H1 (cell line): ENCODE measurements around the gene DPP3. TPM values are rescaled to one million over a fixed set of nuclear protein-coding genes. Genes with fewer than 3 reads are reported as not detected.

ENCODE experiments used
- CTCF ChIA-PET: fragments of 300-600 bp; sonication (Branson Sonifier 250); formaldehyde crosslinking; loops from one replicate; lab custom pipeline; 2021; ENCODE audit not compliant: partially characterized antibody; lab: Charles Lee
- POLR2A ChIA-PET: fragments of 300-600 bp; sonication (Branson Sonifier 250); formaldehyde crosslinking; loops from one replicate; lab custom pipeline; 2021; ENCODE audit warnings: inconsistent platforms; ENCODE audit not compliant: partially characterized antibody; lab: Charles Lee
- DNase-seq, 2 experiments: peaks; one replicate each; pipeline versions ENCODE4 v3.0.0 to v3.0.0-alpha.2; 2010 to 2022; ENCODE audit warnings: low spot score in 2 of 2, low read depth in 1 of 2, mixed read lengths in 1 of 2
- FAIRE-seq: peaks from 2 replicates; lab custom pipeline; 2011; peaks lifted over from hg19 to GRCh38; lab: Jason Lieb, UNC
- H2AFZ ChIP-seq: 2 replicates; pipeline ENCODE4 v1.8.1; 2012; ENCODE audit warnings: low read length, inconsistent platforms
- H2AK5ac ChIP-seq: 2 replicates; pipeline ENCODE4 v1.6.1; 2013; ENCODE audit warnings: low read depth, low read length
- H2BK120ac ChIP-seq: replicated peaks from 2 replicates; pipeline ENCODE3; 2013; ENCODE audit warnings: low read depth, low read length, inconsistent platforms
- H2BK12ac ChIP-seq: 2 replicates; pipeline ENCODE4 v1.6.1; 2013; ENCODE audit warnings: low read depth, low read length
- H2BK15ac ChIP-seq: 2 replicates; pipeline ENCODE4 v1.6.1; 2013; ENCODE audit warnings: low read length
- H2BK20ac ChIP-seq: 2 replicates; pipeline ENCODE4 v1.6.1; 2013; ENCODE audit warnings: low read length
- H2BK5ac ChIP-seq: 2 replicates; pipeline ENCODE4 v1.6.1; 2013; ENCODE audit warnings: low read depth, low read length
- H3K14ac ChIP-seq: 2 replicates; pipeline ENCODE4 v1.6.1; 2013; ENCODE audit warnings: inconsistent platforms; ENCODE audit not compliant: insufficient read length
- H3K18ac ChIP-seq: 2 replicates; pipeline ENCODE4 v1.6.1; 2013; ENCODE audit warnings: low read length; ENCODE audit errors: extremely low read depth
- H3K23ac ChIP-seq: 2 replicates; pipeline ENCODE4 v1.6.1; 2013; ENCODE audit warnings: inconsistent platforms; ENCODE audit not compliant: insufficient read length
- H3K23me2 ChIP-seq: 2 replicates; pipeline ENCODE4 v1.6.1; 2013; ENCODE audit warnings: low read depth, low read length
- H3K27ac ChIP-seq: 2 replicates; pipeline ENCODE4 v1.6.1; 2011; ENCODE audit warnings: low read depth, low read length, inconsistent platforms
- H3K27me3 ChIP-seq, 4 experiments: replicated peaks in 1 of 4; 1 replicate in 1 of 4; 2 replicates in 3 of 4; pipeline versions ENCODE4 v1.6.1 to v1.8.1; 2011 to 2013; ENCODE audit warnings: low read length in 3 of 4, mild to moderate bottlenecking in 3 of 4, inconsistent platforms in 2 of 4, mixed read lengths in 2 of 4, moderate library complexity in 1 of 4; ENCODE audit not compliant: control insufficient read depth in 3 of 4, insufficient read depth in 3 of 4; ENCODE audit errors: extremely low read depth in 1 of 4
- H3K36me3 ChIP-seq, 4 experiments: 2 replicates each; pipeline versions ENCODE4 v1.6.1 to v1.8.1; 2011 to 2013; ENCODE audit warnings: mild to moderate bottlenecking in 4 of 4, low read length in 3 of 4, moderate library complexity in 2 of 4, control low read depth in 1 of 4, inconsistent platforms in 1 of 4; ENCODE audit not compliant: insufficient read depth in 4 of 4, control insufficient read depth in 2 of 4
- H3K4ac ChIP-seq: replicated peaks from 2 replicates; pipeline ENCODE3; 2013; ENCODE audit warnings: low read length, low read depth, mixed read lengths, inconsistent platforms; ENCODE audit not compliant: insufficient read length
- H3K4me1 ChIP-seq, 4 experiments: replicated peaks in 1 of 4; 1 replicate in 1 of 4; 2 replicates in 3 of 4; pipeline versions ENCODE4 v1.6.1 to v1.8.1; 2011 to 2013; ENCODE audit warnings: low read length in 3 of 4, inconsistent platforms in 2 of 4, mixed read lengths in 1 of 4; ENCODE audit not compliant: insufficient read depth in 4 of 4, control insufficient read depth in 3 of 4
- H3K4me2 ChIP-seq, 2 experiments: 2 replicates each; pipeline versions ENCODE4 v1.6.1 to v1.8.1; 2011 to 2013; ENCODE audit warnings: low read depth in 2 of 2, low read length in 2 of 2, control low read depth in 1 of 2, inconsistent platforms in 1 of 2, mild to moderate bottlenecking in 1 of 2; ENCODE audit not compliant: insufficient read depth in 1 of 2
- H3K4me3 ChIP-seq, 4 experiments: fragments of 200-600, 300-600 bp in 1 of 4; sonication (generic), shearing (Covaris generic), sonication (Bioruptor Twin) in 1 of 4; 2 replicates each; pipeline versions ENCODE4 v1.5.1 to v1.8.1; 2011 to 2016; ENCODE audit warnings: low read length in 4 of 4, low read depth in 3 of 4, control low read depth in 2 of 4, inconsistent platforms in 2 of 4, mild to moderate bottlenecking in 2 of 4, mixed read lengths in 1 of 4, moderate library complexity in 1 of 4; ENCODE audit not compliant: insufficient read depth in 2 of 4; ENCODE audit errors: extremely low read depth in 1 of 4
- H3K56ac ChIP-seq: replicated peaks from 2 replicates; pipeline ENCODE3; 2013; ENCODE audit warnings: low read depth, mild to moderate bottlenecking, mixed read lengths, low read length, inconsistent platforms; ENCODE audit not compliant: insufficient read length
- H3K79me1 ChIP-seq: 2 replicates; pipeline ENCODE4 v1.6.1; 2013; ENCODE audit warnings: low read depth, low read length, control low read depth
- H3K79me2 ChIP-seq, 2 experiments: 2 replicates each; pipeline versions ENCODE4 v1.6.1 to v1.8.1; 2012 to 2013; ENCODE audit warnings: low read length in 2 of 2, mild to moderate bottlenecking in 2 of 2, inconsistent platforms in 1 of 2; ENCODE audit not compliant: insufficient read depth in 2 of 2, control insufficient read depth in 1 of 2
- H3K9ac ChIP-seq, 4 experiments: replicated peaks in 1 of 4; 1 replicate in 1 of 4; 2 replicates in 3 of 4; pipeline versions ENCODE4 v1.6.1 to v1.8.1; 2011 to 2013; ENCODE audit warnings: low read depth in 3 of 4, low read length in 3 of 4, control low read depth in 2 of 4, mild to moderate bottlenecking in 2 of 4, moderate library complexity in 2 of 4, inconsistent platforms in 1 of 4; ENCODE audit errors: extremely low read depth in 1 of 4
- H3K9me3 ChIP-seq, 2 experiments: 2 replicates each; pipeline versions ENCODE4 v1.6.1 to v1.8.1; 2012 to 2013; ENCODE audit warnings: mild to moderate bottlenecking in 2 of 2, moderate library complexity in 2 of 2, control low read depth in 1 of 2, inconsistent platforms in 1 of 2, low read depth in 1 of 2, low read length in 1 of 2, mixed read lengths in 1 of 2; ENCODE audit not compliant: insufficient read depth in 2 of 2
- H4K20me1 ChIP-seq, 2 experiments: replicated peaks in 1 of 2; 2 replicates each; pipeline versions ENCODE3 to v1.8.1; 2011 to 2013; ENCODE audit warnings: inconsistent platforms in 2 of 2, low read length in 2 of 2, mild to moderate bottlenecking in 1 of 2; ENCODE audit not compliant: insufficient read depth in 2 of 2, control insufficient read depth in 1 of 2
- H4K5ac ChIP-seq: 2 replicates; pipeline ENCODE4 v1.6.1; 2013; ENCODE audit warnings: low read length, low read depth, mixed read lengths, inconsistent platforms; ENCODE audit not compliant: insufficient read length
- H4K8ac ChIP-seq: 2 replicates; pipeline ENCODE4 v1.8.0; 2013; ENCODE audit warnings: mild to moderate bottlenecking, moderate library complexity, low read length, inconsistent platforms; ENCODE audit not compliant: insufficient read depth; ENCODE audit errors: extremely low read depth
- H4K91ac ChIP-seq: replicated peaks from 2 replicates; pipeline ENCODE3; 2013; ENCODE audit warnings: low read length, mixed read lengths, inconsistent platforms; ENCODE audit not compliant: insufficient read length
- CHD1 ChIP-seq: IDR thresholded peaks from 2 replicates; pipeline ENCODE4 v1.6.1; 2012; ENCODE audit warnings: low read depth, low read length, improper control_type of control experiment
- EP300 ChIP-seq, 2 experiments: IDR thresholded peaks; 1 replicate in 1 of 2; 2 replicates in 1 of 2; pipeline ENCODE4 v1.6.1; 2011 to 2012; ENCODE audit warnings: low read depth in 2 of 2, low read length in 2 of 2, mild to moderate bottlenecking in 2 of 2, borderline replicate concordance in 1 of 2, inconsistent platforms in 1 of 2, moderate library complexity in 1 of 2
- GABPA ChIP-seq: IDR thresholded peaks from 2 replicates; pipeline ENCODE4 v1.6.1; 2011; ENCODE audit warnings: mild to moderate bottlenecking, low read length, moderate library complexity, borderline replicate concordance; ENCODE audit not compliant: insufficient read depth
- KDM4A ChIP-seq: IDR thresholded peaks from one replicate; pipeline ENCODE4 v1.7.1; 2012; ENCODE audit warnings: low read depth, mild to moderate bottlenecking, moderate library complexity, low read length, inconsistent platforms; ENCODE audit not compliant: severe bottlenecking
- WGBS, 2 experiments: shearing (Covaris generic) in 1 of 2; methylation state at CpG; one replicate each; pipeline versions ENCODE4 v1.1.6 to v1.1.7; 2013 to 2015; ENCODE audit warnings: low lambda C conversion rate in 2 of 2, mixed read lengths in 2 of 2, inconsistent platforms in 1 of 2, low coverage in 1 of 2, missing lambda C conversion rate in 1 of 2; ENCODE audit not compliant: insufficient replicate concordance in 2 of 2, insufficient coverage in 1 of 2, insufficient read length in 1 of 2; ENCODE audit errors: extremely low coverage in 1 of 2, missing lambda C conversion rate in 1 of 2; 5-methylcytosine and 5-hydroxymethylcytosine counted together
- polyA plus RNA-seq, 7 experiments: library from polyadenylated mRNA; depleted of rRNA in 3 of 7; stranded (reverse) in 5 of 7; unstranded in 2 of 7; fragments of >200 nt in 5 of 7; fragments of 200-250 nt in 2 of 7; gene quantifications; 1 replicate in 5 of 7; 2 replicates in 1 of 7; 4 replicates in 1 of 7; pipeline versions ENCODE4 v1.2.1 to v1.2.3, GENCODE V29; 2011 to 2013; ENCODE audit warnings: missing spikeins in 2 of 7, mixed read lengths in 2 of 7
- total RNA-seq: library from RNA; stranded (reverse); fragmentation: NEBNext Ultra II Directional; extraction: Animal tissue kit (Norgen Biotek cat#: 25700); gene quantifications from 2 replicates; pipeline ENCODE4 v1.2.1, GENCODE V29; 2021

The DPP3 gene
- total and polyA plus RNA-seq, 2 of the 8 experiments (the other 6 are each of a cell fraction or from before 2014, with no cell fraction given): 75.1 to 82.7 TPM

- no peak overlapping the region for H2BK15ac ChIP-seq
- CTCF ChIA-PET: interaction anchor here (0.6 to 1.5 kb wide), 10 partner anchors 9 to 177 kb away, joined by 3 to 5 read pairs (median 3); partner anchors contain the start of genes MRPL11 and PELI3
- no peaks in the 10 kb centered on the region for H3K9me3 ChIP-seq
- no peak overlapping the region for H2AFZ ChIP-seq
- no peak overlapping the region for H3K9ac ChIP-seq
- no peak overlapping the region for H4K5ac ChIP-seq
- no peaks in the 10 kb centered on the region for H3K79me1 ChIP-seq
- no peak overlapping the region for H3K56ac ChIP-seq
- FAIRE-seq: no peak
- H4K20me1 ChIP-seq: peaks cover 2% of the 10 kb centered on the region in 2 experiments
- POLR2A ChIA-PET: interaction anchor here (1.1 to 6.1 kb wide), 2 partner anchors 8 to 17 kb away, joined by 3 to 85 read pairs; partner anchors contain the start of gene PELI3
- no peak overlapping the region for H4K91ac ChIP-seq
- peak in 1 of 2 experiments; percentile 48 for DNase-seq
- peaks cover 0 to 6% (median under 1%) of the 10 kb centered on the region in 4 experiments; a peak in 3 of 7 replicates for H3K4me1 ChIP-seq
- H2BK12ac ChIP-seq: no peak overlapping the region
- H2BK5ac ChIP-seq: peak overlapping the region; percentile 47; the same call in 1 of the 2 replicates
- H3K18ac ChIP-seq: peak overlapping the region; percentile 40; the same call in 1 of the 2 replicates
- no peak overlapping the region for H3K23ac ChIP-seq
- no peak overlapping the region for H3K27ac ChIP-seq
- WGBS, 2 experiments: 90% methylated on average over 9 of the region's 10 CpGs; no CpG with 5 or more reads in 1 of the 2 experiments
- peak overlapping the region; percentile 45 for H4K8ac ChIP-seq
- H3K4me2 ChIP-seq: no peak overlapping the region; a peak in 1 of 4 replicates
- TF ChIP-seq CHD1: no peak
- no peak for TF ChIP-seq EP300 (IDR thresholded peaks at IDR 0.05; ENCODE audit: borderline replicate concordance in 1 of 2, low read depth in 2 of 2, low read length in 2 of 2)
- no peak for TF ChIP-seq KDM4A
- no peak for TF ChIP-seq GABPA
- H2BK20ac ChIP-seq: no peak overlapping the region
- H3K4me3 ChIP-seq: no peak overlapping the region
- no peaks in the 10 kb centered on the region; a peak in 2 of 8 replicates for H3K36me3 ChIP-seq
- peaks cover 5% of the 10 kb centered on the region; the same call in 1 of the 2 replicates for H3K23me2 ChIP-seq
- no peak overlapping the region for H2BK120ac ChIP-seq
- H3K79me2 ChIP-seq: no peaks in the 10 kb centered on the region
- H3K14ac ChIP-seq: no peak overlapping the region
- H3K27me3 ChIP-seq: no peaks in the 10 kb centered on the region
- no peak overlapping the region for H2AK5ac ChIP-seq
- no peak overlapping the region for H3K4ac ChIP-seq
These were observed 3.9 kb upstream of the DPP3 start for GRCh38 chr11:66476173-66476840.
